Choroid plexus epithelial cell (primary cell): ENCODE data around the gene CFAP91.
"Not testable (repeated sequence)": the region's sequence is repeated elsewhere in the genome, so short reads cannot be mapped to it uniquely, and the experiment has no call there.

ENCODE experiments used
- DNase-seq: peaks from one replicate; pipeline ENCODE4 v3.0.0-alpha.2; 2010; ENCODE audit warnings: low read depth
- H3K4me3 ChIP-seq: 2 replicates; pipeline ENCODE4 v1.5.1; 2011; ENCODE audit warnings: low read depth, mild to moderate bottlenecking, control low read depth, low read length, moderate library complexity
- TF ChIP-seq, protein P1 (sequence below): conservative IDR thresholded peaks from 2 replicates; pipeline ENCODE4 v1.5.1; 2011; ENCODE audit warnings: low read depth, mild to moderate bottlenecking, control low read depth, inconsistent platforms, low read length, moderate library complexity

CFAP91 gene

DNA sequence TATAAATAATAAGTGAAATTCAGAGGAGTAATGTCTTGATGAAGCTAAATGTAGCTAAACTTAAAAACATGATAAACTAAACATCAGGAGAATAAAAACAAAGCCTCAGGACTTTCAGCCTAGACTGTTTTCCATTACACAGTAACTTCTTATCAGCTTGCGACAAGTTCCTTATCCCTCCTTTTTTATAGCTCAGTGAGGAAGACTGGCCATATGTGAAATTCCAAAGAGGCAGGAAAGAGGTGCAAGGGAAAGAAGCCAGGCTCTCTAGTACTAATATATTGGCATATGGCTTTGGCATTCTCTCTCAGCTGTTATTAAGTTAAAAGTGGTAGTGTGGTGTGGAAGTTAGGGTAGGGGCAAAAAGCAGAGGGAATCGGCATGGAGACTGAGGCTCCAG, 30.0 kb upstream of the CFAP91 start:
- H3K4me3 ChIP-seq = no peak overlapping the region
- TF ChIP-seq, protein P1, sequence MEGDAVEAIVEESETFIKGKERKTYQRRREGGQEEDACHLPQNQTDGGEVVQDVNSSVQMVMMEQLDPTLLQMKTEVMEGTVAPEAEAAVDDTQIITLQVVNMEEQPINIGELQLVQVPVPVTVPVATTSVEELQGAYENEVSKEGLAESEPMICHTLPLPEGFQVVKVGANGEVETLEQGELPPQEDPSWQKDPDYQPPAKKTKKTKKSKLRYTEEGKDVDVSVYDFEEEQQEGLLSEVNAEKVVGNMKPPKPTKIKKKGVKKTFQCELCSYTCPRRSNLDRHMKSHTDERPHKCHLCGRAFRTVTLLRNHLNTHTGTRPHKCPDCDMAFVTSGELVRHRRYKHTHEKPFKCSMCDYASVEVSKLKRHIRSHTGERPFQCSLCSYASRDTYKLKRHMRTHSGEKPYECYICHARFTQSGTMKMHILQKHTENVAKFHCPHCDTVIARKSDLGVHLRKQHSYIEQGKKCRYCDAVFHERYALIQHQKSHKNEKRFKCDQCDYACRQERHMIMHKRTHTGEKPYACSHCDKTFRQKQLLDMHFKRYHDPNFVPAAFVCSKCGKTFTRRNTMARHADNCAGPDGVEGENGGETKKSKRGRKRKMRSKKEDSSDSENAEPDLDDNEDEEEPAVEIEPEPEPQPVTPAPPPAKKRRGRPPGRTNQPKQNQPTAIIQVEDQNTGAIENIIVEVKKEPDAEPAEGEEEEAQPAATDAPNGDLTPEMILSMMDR = no peak
- no peak for DNase-seq

- TF ChIP-seq, protein P1 = no peak
- H3K4me3 ChIP-seq = no peak overlapping the region
- no peak for DNase-seq
Observed at GRCh38 chr3:119673875-119674274, 28.9 kb upstream of the CFAP91 start.

DNA sequence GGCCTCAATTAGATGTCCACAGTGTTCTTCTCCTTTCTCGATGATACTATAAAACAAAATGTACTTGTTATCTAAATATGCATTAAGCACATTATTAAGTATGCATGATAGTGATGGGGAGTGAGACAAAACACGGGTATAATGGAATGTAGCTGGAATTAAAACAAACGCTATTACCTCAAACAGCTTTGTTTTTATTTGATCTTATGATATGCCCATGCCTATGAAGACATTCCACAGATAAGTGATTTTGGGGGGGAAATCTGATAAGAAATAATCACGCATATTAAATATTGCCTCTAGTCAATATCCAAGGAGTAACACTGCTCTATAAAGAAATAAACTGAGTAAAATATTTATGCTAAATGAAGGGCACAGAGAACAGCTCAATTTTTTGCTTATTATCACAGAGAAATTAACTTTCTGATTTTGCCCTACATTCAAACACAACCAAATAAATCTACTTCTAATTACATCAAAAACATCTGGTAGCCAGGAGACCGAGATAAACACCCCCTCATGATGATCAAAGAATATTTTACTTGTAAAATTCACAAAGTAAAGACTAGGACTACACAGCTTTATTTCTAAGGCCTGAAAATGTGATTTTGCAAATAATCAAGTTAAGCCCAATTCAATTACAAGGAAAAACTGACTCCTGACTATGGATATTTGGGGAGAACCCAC, 27.5 kb upstream of the CFAP91 start:
- no peak overlapping the region for H3K4me3 ChIP-seq
- TF ChIP-seq, protein P1 = no peak
- DNase-seq = no peak

GRCh38 chr3:119676020-119676419, 26.8 kb upstream of the CFAP91 start:
- TF ChIP-seq, protein P1 = no peak
- DNase-seq = no peak
- no peak overlapping the region for H3K4me3 ChIP-seq

GRCh38 chr3:119676771-119677640, 25.8 kb upstream of the CFAP91 start, which contains the start of gene COX17:
Gene COX17, minus strand, starts transcription at chr3:119677406. Its CDS starts 96 bp downstream, at chr3:119677310.
- peak; percentile 97 for DNase-seq
- TF ChIP-seq, protein P1 = no peak
- H3K4me3 ChIP-seq = peak within 1 kb of the TSS; percentile 73

GRCh38 chr3:119677641-119677934, 25.2 kb upstream of the CFAP91 start:
- peak overlapping the region; percentile 73 for H3K4me3 ChIP-seq
- no peak for DNase-seq
- TF ChIP-seq, protein P1 = no peak

DNA sequence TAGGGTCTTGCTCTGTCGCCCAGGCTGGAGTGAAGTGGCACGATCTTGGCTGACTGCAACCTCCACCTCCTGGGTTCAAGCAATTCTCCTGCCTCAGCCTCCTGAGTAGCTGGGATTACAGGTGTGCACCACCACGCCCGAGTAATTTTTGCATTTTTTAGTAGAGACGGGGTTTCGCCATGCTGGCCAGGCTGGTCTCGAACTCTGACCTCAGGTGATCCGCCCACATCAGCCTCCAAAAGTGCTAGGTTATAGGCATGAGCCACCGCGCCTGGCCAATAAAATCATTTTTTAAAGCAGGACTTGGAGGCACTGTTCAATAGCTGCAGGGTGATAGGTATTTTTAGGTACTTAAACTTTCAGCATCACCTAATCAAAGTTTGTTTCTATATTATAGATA, 24.6 kb upstream of the CFAP91 start:
- not testable (repeated sequence) for H3K4me3 ChIP-seq, DNase-seq
